ENCODE data around the gene MLLT11.

MLLT11 gene

GRCh38 chr1:151060007-151060656 is at the start of gene MLLT11:
Gene MLLT11, plus strand, starts transcription at chr1:151060397. Its CDS starts 6,828 bp downstream, at chr1:151067225.
- FAIRE-seq (no peak), DNase-seq (ENCODE audit: insufficient read length, low spot score) (peak; percentile 81)
- peak; percentile 22 for TF ChIP-seq CTCF (IDR thresholded peaks at IDR 0.05; ENCODE audit: insufficient read depth, missing control alignments)

- TF ChIP-seq CTCF (IDR thresholded peaks at IDR 0.05; ENCODE audit: insufficient read depth, missing control alignments): no peak
- no peak for FAIRE-seq
- DNase-seq (ENCODE audit: insufficient read length, low spot score): no peak
These were observed 48.9 kb upstream of the MLLT11 start for GRCh38 chr1:151011154-151011850.

- DNase-seq (ENCODE audit: insufficient read length, low spot score) (no peak), FAIRE-seq (no peak)
- TF ChIP-seq CTCF (IDR thresholded peaks at IDR 0.05; ENCODE audit: insufficient read depth, missing control alignments): no peak
These were observed 47.3 kb upstream of the MLLT11 start for GRCh38 chr1:151012684-151013471.

GRCh38 chr1:151013518-151013917 is 46.7 kb upstream of the MLLT11 start:
- FAIRE-seq (no peak), DNase-seq (ENCODE audit: insufficient read length, low spot score) (no peak)
- no peak for TF ChIP-seq CTCF (IDR thresholded peaks at IDR 0.05; ENCODE audit: insufficient read depth, missing control alignments)

GRCh38 chr1:151024540-151025146 is 35.6 kb upstream of the MLLT11 start:
- DNase-seq (ENCODE audit: insufficient read length, low spot score) (peak; percentile 73), FAIRE-seq (no peak)
- peak; percentile 81 for TF ChIP-seq CTCF (IDR thresholded peaks at IDR 0.05; ENCODE audit: insufficient read depth, missing control alignments)

- FAIRE-seq: no peak
- no peak for TF ChIP-seq CTCF (IDR thresholded peaks at IDR 0.05; ENCODE audit: insufficient read depth, missing control alignments)
- DNase-seq (ENCODE audit: insufficient read length, low spot score): no peak
These were observed 33.7 kb upstream of the MLLT11 start for GRCh38 chr1:151026460-151026859.

All from D721Med (cell line).